ENCODE data around the gene IL26.

The IL26 gene

GRCh38 chr12:68154779-68155178, 70.8 kb downstream of the IL26 start:
- no peak for DNase-seq (ENCODE audit: low spot score)
